Measurements from ENCODE around the gene MALT1. TPM values are rescaled to one million over a fixed set of nuclear protein-coding genes. Genes with fewer than 3 reads are reported as not detected.
A peak's percentile ranks its signal among the peaks of the same experiment; 100 is the strongest.
"Not testable (repeated sequence)": the region's sequence is repeated elsewhere in the genome, so short reads cannot be mapped to it uniquely, and the experiment has no call there.

The MALT1 gene
- total RNA-seq, 2 donors from 2014 or later = 19.8 to 22.9 TPM

DNA sequence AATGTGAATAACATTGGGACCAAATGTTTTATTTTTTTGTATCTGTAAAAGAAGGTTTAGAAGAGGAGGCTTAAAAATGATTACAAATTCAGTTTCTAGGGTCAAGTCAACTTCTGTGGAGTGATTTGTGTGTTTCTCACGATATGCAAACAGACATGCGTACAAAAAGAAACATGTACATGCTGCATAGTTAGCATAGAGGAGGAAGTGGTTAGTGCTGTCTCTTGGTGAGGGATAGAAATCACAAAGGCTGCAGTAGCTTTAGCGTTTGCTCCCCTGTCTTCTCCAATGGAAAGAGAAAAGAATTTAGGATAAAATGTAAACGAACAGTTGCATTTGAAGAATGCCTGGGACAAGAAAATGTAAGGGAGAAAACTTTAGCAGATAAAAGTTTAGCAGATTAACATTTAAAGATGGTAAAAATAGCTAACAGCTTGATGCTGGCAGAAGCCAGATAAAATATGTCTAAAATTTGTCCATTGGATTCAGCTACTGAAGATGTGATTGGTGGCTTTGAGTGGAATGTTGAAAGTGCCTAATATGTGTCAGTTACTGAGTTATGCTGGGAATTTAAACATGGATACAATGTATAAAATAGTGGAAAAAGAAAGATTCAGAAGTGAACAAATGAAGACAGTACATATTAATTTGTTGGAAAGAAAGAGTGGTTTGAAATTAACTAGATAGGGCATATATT, 44.9 kb downstream of the MALT1 start:
- DNase-seq (no peak), ATAC-seq (no peak)
- intact Hi-C loops (cut with DNase I, micrococcal nuclease) = no loop called here

DNA sequence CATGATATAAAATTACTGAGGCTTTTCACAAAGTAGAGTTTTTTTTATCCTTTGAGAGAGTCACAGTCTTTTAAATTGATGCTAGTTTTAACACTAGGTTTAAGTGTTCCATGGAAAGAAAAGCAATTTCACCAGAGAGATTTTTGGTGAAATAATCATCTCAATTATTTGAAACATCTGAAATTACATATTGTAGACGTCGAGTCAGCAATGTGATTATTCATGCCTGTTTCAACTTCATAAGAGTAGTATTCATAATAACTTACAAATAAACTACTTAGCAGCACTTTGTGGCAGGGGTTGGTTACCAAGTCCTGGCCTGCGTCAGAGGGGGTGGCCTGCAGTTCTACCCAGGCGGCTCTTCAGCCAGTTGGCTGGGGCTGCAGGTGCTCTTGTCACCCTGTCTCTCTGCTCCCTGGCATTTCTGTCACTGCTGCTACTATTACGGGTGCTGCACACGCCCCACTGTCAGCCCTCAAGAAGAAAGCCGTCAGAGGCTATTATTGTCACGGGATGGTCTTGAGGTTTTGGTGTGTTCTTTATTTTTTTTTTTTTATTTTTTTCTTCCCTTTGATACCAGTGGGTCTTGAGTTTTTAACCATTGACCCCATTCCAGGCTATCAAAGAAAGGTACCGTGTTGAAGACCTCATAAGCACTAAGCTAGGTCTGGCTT, 50.4 kb downstream of the MALT1 start:
- ATAC-seq = no peak
- no peak for DNase-seq
- intact Hi-C loops (cut with DNase I, micrococcal nuclease) = no loop called here

DNA sequence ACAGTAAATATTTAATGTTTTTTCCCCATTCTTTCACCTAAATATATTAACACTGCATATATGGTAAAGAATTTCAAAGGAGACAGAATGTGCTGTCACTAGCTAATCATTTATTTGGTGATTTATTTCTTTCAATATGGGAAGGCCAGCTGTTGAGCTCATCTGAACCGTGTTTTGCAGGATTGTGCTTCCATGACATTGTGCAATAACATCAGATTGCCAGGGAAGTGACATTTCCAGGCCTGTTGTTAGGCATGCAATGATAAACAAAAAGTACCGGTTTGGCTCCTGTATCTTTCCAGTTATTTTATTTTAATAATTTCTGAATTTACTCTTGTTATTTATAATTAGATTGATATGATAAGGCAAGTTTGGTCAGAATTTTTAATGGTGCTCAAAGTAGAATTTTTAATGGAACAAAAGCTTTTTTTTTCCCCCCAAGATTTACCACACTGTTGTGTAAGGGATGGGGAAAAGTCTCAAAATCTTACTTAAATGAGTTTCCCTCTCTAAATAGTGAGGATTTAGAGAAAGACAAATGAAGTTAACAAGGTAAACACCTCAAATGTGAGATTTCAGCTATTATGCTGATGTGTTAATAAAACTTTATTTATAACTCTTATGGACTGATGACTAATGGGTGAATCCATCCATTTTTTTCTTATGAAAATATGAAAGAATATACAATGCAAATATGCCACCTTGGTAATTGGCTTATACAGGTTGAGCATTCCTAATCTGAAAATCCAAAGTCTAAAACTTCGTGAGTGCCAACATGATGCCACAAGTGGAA, 52.7 kb downstream of the MALT1 start:
- DNase-seq = no peak
- ATAC-seq = no peak
- intact Hi-C loops (cut with DNase I, micrococcal nuclease) = no loop called here

DNA sequence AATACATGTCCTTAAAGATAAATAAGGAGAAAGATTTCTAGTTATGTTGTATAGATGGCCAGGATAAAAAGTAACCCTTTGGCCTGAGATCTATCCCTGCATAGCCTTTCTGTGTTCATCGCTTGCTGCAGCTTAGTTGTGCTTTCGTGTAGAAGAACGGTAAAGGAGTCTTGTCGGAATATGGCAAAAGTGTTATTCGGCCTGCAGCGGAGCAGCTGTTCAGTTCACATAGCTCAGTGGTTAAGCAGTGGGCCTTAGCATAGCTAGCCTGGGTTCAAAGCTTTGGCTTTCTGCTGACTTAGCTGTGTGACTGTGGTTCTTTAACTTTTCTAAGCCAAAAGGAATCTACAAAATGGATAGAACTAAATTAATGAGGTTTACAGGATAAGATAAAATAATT, 55.4 kb downstream of the MALT1 start:
- no peak for DNase-seq

DNA sequence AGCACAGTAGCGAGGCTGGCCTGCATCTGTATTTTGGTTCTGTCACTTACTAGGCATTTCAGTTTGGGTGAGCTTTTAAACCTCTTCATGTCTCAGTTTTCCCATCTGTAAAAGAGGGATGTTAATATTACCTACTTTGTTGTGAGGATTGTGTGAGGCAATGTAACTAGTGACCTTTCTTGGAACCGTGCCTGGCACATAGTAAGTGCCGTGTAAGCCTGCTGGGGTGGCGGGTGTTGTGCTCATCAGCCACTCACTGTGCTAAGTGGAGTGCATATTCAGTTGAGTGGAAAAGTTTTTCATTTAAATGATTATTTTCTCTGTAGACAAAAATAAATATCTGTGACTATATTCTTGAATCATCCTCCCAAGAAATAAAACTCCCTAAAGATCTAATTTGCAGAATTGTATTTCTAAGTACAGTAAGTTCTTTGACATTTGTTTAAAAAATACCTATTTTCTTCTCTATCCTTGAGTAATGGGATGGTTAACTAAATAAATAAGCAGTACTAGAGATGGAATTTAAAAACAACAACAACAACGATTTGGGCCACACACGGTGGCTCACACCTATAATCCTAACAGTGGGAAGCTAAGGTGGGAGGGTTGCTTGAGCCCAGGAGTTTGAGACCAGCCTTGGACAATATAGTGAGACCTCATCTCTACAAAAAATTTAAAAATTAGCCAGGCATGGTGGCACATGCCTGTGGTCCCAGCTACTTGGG, 56.7 kb downstream of the MALT1 start:
- intact Hi-C loops (cut with DNase I, micrococcal nuclease) = no loop called here
- ATAC-seq (no peak), DNase-seq (no peak)

More for the DNA sequence above, 55.4 kb downstream of the MALT1 start:
- ATAC-seq = no peak
- intact Hi-C loops (cut with DNase I, micrococcal nuclease) = no loop called here

DNA sequence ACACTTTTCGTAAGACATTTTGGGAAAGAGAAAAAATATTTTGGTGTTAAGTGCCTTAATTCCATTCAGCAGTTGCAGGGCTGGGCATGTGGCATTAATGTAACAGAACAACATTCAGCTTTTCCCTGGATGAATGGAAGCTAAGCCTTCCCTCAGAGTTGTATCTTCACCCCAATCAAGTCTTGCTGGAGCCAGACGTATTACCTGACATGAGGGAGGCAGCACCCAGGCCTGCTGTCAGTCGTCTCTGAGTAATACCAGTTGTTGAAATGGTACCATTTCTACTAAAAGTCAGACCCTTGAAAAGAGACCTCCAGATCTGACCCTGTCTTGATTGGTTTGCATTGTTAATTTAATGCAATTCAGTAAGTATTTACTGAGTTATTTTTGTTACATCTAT, 57.5 kb downstream of the MALT1 start:
- no peak for DNase-seq
- ATAC-seq = no peak
- intact Hi-C loops (cut with DNase I, micrococcal nuclease) = no loop called here

DNA sequence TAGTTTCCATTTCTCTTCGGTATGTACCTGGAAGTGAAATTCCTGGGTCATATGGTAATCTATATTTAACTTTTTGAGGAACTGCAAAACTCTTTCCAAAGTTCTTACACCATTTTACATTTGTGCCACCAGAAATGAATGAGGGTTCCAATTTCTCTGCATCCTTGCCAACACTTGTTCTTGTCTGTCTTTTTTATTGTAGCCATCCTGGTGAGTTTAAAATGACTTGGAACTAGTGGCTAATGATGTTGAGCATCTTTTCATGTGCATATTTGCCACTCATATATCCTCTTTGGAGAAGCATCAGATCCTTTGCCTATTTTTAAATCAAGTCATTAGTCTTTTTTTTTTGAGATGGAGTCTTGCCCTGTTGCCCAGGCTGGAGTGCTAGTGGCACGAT, 59.4 kb downstream of the MALT1 start:
- intact Hi-C loops (cut with DNase I, micrococcal nuclease) = no loop called here
- DNase-seq (no peak), ATAC-seq (no peak)

DNA sequence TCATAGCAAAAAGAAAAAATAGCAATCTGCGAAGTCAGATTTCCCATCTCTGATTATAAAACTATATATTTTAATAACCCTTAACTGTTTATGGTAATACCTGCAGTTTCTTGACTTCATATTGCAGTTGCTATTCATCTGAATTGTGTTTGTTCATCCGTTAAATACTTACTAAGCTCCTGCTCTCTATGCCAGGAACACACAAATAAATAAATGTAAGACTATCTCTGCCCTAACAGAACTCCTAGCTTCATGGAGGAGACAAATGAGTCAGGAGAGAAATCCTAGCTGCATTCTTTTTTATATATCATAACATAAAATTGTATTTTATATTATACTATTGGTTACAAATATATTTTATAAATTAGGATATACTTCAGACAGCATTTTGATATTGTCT, 61.2 kb downstream of the MALT1 start:
- intact Hi-C loops (cut with DNase I, micrococcal nuclease) = no loop called here
- ATAC-seq (peak; percentile 34), DNase-seq (no peak)

DNA sequence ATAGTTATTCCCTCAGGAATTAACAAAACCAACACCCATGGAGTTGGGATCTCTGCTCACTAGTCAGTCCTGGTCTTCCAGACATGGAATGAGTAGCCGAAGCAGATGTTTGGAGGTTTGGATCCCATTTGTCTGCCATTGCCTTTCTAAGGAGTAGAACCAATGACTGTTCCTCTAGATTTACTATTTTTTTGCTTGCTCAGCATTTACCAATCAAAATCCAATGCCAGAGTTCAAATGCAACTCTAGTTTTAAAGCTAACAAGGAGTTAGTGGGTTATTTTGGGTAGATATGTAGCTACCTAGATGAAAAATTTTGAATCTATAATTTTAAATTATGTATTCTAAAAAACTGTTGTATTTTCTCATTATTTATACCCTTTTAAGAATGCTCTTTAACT, 62.6 kb downstream of the MALT1 start:
- ATAC-seq (no peak), DNase-seq (no peak)
- intact Hi-C loops (cut with DNase I, micrococcal nuclease) = no loop called here

DNA sequence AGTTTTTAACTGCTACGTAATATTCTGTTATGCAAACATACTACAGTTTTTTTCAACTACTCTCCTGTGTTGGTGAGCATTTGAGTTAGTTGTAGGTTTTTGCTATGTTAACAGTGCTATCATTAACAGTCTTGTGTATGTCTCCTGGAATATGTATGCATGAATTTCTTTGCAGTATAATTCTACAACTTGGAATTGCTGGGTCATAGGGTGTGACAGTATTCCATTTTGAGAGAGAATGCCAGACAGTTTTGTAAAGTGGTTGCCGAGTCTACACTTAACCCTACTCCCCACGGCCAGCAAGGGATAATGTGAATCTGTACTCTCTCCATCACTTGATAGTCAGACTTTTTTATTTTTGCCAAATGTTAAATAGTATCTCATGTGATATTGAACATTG, 67.1 kb downstream of the MALT1 start:
- no peak for ATAC-seq
- intact Hi-C loops (cut with DNase I, micrococcal nuclease) = no loop called here
- no peak for DNase-seq

DNA sequence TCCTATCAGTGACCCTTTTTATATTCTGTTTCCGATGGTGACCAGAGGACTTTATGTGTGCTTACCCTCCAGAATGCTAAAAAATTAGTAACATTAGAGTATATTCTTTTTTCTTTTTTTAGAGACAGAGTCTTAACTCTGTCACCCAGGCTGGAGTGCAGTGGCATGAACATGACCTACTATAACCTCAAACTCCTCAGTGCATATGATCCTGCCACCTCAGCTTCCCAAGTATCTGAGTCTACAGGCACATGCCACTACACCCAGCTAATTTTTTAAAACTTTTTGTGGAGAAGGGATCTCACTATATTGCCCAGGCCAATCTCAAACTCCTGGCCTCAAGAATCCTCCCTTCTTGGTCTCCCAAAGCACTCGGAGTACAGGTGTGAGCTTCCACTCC, 74.6 kb downstream of the MALT1 start:
- intact Hi-C loops (cut with DNase I, micrococcal nuclease) = no loop called here
- DNase-seq = no peak
- no peak for ATAC-seq

DNA sequence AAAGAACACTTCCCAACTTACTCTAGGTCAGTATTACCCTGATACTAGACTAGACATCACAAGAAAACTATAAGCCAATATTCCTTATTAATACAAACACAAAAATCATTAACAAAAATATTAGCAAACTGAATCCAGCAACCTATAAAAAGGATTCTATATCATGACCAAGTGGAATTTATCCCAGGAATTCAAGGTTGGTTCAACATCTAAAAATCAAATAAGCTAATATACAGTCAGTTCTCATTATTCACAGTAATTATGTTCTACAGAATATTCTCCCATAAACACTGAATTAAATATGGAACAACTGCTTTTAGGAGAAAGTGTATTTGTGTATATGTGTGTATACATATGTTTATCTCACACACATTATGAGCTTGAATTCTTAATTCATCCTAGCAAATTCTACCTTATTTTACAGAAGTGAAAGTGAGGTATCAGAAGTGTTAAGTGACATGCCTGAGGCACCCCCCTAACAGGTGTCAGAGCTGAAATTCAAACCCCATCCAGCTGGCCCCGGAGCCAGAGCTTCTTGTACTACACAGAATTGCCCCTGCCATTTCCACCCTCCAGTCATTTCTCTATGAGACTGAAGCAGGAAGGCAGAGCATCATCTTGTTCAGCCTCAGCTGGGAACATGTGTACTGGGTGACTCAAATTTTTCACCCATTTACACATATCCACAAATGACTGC, 77.8 kb downstream of the MALT1 start:
- intact Hi-C loops (cut with DNase I, micrococcal nuclease) = no loop called here
- ATAC-seq (no peak), DNase-seq (no peak)

DNA sequence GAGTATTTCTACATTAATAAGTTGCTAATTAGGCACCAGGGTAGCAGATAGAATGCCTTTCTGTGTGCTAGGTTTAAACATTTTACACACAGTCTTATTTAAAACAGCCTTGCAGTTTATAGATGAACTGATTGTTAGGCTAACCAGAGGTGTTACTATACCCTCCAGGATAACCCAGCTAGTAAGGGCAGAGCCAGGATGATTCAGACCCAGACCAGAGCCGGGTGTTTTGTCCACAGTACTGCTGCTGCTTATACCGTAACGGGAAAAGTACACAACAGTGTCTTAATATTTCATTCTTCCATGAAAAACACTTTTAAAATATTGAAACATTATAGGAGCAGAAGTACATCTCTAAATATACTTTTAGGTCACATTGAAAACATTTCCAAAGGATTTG, 82.7 kb downstream of the MALT1 start:
- intact Hi-C loops (cut with DNase I, micrococcal nuclease) = no loop called here
- no peak for DNase-seq
- ATAC-seq = no peak

DNA sequence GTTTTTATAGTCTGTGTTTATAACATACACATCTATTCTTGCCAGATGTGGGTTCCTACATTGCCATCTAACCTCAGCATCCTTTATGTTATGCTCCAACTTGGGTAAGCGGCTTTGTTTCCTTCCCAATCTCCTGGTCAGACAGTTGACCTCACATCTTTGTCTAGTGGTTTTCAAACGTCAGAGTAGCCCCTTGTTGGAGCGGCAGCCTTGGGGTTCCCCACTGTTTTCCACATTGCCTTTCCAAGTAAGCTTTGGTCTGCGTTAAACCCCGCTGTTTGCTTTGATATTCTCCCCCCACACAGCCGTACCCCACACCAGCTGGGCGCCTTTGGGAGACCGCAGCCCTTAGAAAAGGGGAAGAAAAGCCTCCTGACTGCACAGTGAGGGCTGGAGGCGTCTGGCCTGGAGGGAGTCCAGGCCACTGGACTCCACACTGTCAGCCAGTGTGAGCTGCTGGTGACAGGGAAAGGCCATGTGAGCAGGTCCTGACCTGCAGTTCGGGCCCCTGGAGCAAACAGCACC, 83.3 kb downstream of the MALT1 start:
- intact Hi-C loops (cut with DNase I, micrococcal nuclease) = no loop called here
- peak; percentile 38 for ATAC-seq
- DNase-seq = peak in 1 of 2 donors; percentile 19

DNA sequence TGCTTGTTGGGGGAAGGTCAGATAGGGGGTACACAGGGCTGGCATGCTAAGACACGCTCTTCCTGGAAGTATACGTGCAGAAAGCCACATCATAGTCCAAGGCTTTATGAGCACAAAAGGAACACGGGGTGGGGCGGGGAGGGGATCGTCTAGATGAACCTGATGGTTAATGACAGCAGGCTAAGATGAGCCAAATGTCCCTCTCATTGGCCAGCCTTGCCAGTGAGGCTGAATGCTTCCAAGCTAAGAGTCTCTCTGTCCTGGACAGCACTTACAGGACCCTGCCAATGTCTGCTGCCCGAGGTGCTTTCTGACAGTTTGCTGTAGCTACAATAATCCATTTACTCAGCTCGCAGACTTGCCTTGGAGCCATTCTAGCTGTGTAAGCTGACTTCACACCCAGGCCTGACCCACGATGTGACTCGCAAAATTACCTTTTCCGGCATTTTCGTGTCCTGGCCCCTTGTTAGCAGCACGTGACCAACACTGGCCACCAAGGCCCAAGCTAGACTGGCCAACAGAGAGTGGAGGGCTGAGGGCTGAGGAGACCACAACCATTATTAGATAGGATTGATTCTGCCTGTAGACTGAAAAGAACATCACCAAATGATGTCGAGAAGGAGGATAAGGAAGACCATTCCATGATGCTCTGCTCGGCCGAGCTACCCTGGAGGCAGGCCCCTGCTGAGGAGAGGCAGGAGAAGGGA, 84.2 kb downstream of the MALT1 start:
- intact Hi-C loops (cut with DNase I, micrococcal nuclease) = no loop called here
- ATAC-seq (peak; percentile 81), DNase-seq (peak; percentile 55 to 58)

DNA sequence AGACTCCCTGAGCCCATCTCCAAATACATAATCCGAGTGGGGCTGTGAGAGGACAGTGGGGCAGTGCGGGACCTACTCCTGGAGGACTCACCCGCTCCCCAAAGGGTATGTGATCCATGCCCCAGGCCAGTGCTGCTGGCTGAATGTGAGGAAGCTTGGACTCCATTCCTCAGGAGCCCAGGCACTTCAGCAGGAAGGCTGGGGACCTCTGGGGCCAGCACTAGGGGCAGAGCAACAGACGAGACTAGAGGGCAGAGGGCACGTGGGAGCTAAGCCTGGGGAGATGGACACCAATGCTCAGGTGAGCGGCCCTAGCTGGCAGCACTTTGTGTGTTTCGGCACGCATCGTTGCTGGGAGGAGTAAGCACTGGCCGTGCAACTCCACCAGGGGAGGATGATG, 84.9 kb downstream of the MALT1 start:
- ATAC-seq (no peak), DNase-seq (no peak)
- intact Hi-C loops (cut with DNase I, micrococcal nuclease) = no loop called here

DNA sequence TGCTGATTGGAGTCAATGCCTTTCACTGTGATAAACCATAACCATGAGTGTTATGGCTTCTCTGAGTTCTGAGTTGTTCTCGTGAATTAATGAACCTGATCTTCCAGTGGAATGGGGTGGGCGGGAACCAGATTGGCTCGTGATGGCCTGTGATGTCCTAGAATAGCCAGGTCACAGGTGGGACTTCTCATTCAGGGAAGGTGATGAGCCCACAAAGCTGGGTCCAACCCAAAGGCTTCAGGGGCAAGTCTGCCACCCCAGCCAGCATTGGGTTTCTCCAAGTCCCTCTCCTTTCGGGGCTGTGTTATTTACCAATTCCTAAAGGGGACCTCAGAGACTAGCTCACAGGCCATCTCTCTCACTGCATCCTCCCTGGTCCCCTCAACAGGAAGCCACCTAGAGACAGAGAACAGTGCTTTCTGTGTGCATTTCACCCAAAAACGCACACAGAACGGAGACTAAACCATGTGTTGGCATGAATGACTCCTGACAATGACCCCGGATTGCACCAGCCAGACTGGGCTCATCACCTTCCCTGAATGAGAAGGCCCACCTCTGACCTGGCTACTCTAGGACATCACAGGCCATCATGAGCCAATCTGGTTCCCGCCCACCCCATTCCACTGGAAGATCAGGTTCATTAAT, 85.5 kb downstream of the MALT1 start:
- intact Hi-C loops (cut with DNase I, micrococcal nuclease) = no loop called here
- ATAC-seq = no peak

DNA sequence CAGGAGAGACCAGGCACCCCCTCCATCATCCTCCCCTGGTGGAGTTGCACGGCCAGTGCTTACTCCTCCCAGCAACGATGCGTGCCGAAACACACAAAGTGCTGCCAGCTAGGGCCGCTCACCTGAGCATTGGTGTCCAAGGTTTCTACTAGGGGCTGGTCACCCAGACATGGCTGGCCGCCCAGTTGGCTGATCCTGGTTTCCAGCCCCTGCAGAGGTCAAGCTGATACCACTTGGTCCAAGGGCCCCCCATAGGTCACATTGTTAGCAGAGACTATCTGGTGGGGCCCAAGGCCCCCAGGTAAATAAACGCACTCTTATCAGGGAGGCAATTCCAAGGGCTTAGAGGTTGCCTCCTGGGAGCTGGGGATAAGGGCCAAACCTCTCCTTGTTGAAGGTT, 86.1 kb downstream of the MALT1 start:
- intact Hi-C loops (cut with DNase I, micrococcal nuclease); DNase-seq; ATAC-seq: not testable (repeated sequence)

More for the DNA sequence above, 85.5 kb downstream of the MALT1 start:
- no peak for DNase-seq

Measured in left colon (tissue), 2 donors.